PC-3 (cell line): ENCODE measurements around the gene FUNDC1. TPM values are rescaled to one million over a fixed set of nuclear protein-coding genes. Genes with fewer than 3 reads are reported as not detected.

Source experiments
- ATAC-seq: fragments of 200-7000 bp; cut with Tn5 transposase; 2 replicates; pipeline ENCODE4 v1.9.1; 2020; ENCODE audit warnings: mild to moderate bottlenecking, moderate library complexity
- BruUV-seq: library from RNA; stranded (reverse); fragments of 400-500 nt; replicated peaks from 2 replicates; lab custom pipeline; 2021; lab: Mats Ljungman, UMichigan
- CTCF ChIA-PET: fragments of 300-600 bp; sonication (Branson Sonifier 250); formaldehyde crosslinking; loops from one replicate; lab custom pipeline; 2022; ENCODE audit warnings: antibody characterized with exemption; lab: Charles Lee
- POLR2A ChIA-PET: fragments of 300-600 bp; sonication (Branson Sonifier 250); formaldehyde crosslinking; loops from one replicate; lab custom pipeline; 2022; ENCODE audit warnings: antibody characterized with exemption; ENCODE audit not compliant: unreplicated experiment; lab: Charles Lee
- DNase-seq: peaks from one replicate; pipeline ENCODE4 v3.0.0-alpha.2; 2015
- H2AFZ ChIP-seq: fragments of 300-600 bp; sonication (generic); 2 replicates; pipeline ENCODE4 v1.6.0; 2016; ENCODE audit warnings: antibody characterized with exemption, low read length
- H3F3A ChIP-seq: fragments of 300-600 bp; sonication (generic); one replicate; pipeline ENCODE4 v1.6.0; 2017; ENCODE audit warnings: antibody characterized with exemption, low read length, control low read depth, mild to moderate bottlenecking; ENCODE audit not compliant: unreplicated experiment
- H3K27ac ChIP-seq: fragments of 300-600 bp; sonication (generic); 2 replicates; pipeline ENCODE4 v1.5.1; 2016; ENCODE audit warnings: mild to moderate bottlenecking, low read length
- H3K27me3 ChIP-seq: fragments of 300-600 bp; sonication (generic); 2 replicates; pipeline ENCODE4 v1.6.1; 2016; ENCODE audit warnings: low read length, mixed read lengths
- H3K36me3 ChIP-seq: fragments of 300-600 bp; sonication (generic); 2 replicates; pipeline ENCODE4 v1.6.1; 2016; ENCODE audit warnings: low read depth, mixed run types, low read length, mixed read lengths
- H3K4me1 ChIP-seq: fragments of 300-600 bp; sonication (generic); 2 replicates; pipeline ENCODE4 v1.5.1; 2016; ENCODE audit warnings: low read length; ENCODE audit not compliant: insufficient read depth
- H3K4me2 ChIP-seq: fragments of 300-600 bp; sonication (generic); 2 replicates; pipeline ENCODE4 v1.6.0; 2016; ENCODE audit warnings: low read length
- H3K4me3 ChIP-seq: fragments of 300-600 bp; sonication (generic); 2 replicates; pipeline ENCODE4 v1.5.1; 2016; ENCODE audit warnings: mild to moderate bottlenecking, low read length, mixed read lengths
- H3K79me2 ChIP-seq: fragments of 300-600 bp; sonication (generic); 2 replicates; pipeline ENCODE4 v1.6.1; 2017; ENCODE audit warnings: low read length, mixed read lengths
- H3K9ac ChIP-seq: fragments of 300-600 bp; sonication (generic); 2 replicates; pipeline ENCODE4 v1.6.0; 2016; ENCODE audit warnings: mild to moderate bottlenecking, low read length
- H3K9me2 ChIP-seq: fragments of 300-600 bp; sonication (generic); replicated peaks from 2 replicates; pipeline ENCODE4 v1.6.1; 2016; ENCODE audit warnings: mixed run types, low read length, mixed read lengths
- H3K9me3 ChIP-seq: fragments of 300-600 bp; sonication (generic); 2 replicates; pipeline ENCODE4 v1.6.1; 2016; ENCODE audit warnings: low read length, mixed read lengths
- H4K20me1 ChIP-seq: fragments of 300-600 bp; sonication (generic); 2 replicates; pipeline ENCODE4 v1.6.1; 2016; ENCODE audit warnings: low read length, mixed read lengths
- EZH2 ChIP-seq: fragments of 300-600 bp; sonication (generic); IDR thresholded peaks from one replicate; pipeline ENCODE4 v1.6.1; 2017; ENCODE audit warnings: antibody characterized with exemption, mild to moderate bottlenecking, low read length; ENCODE audit not compliant: unreplicated experiment
- EZH2phosphoT487 ChIP-seq: fragments of 300-600 bp; sonication (generic); IDR thresholded peaks from 2 replicates; pipeline ENCODE4 v1.6.1; 2018; ENCODE audit warnings: mild to moderate bottlenecking, antibody characterized with exemption, low read length, borderline replicate concordance
- intact Hi-C: fragments of 100-400 bp; cut with micrococcal nuclease; formaldehyde crosslinking; loops from 2 replicates; pipeline ENCODE4 v1.9.0; 2023
- total RNA-seq: library from RNA; depleted of rRNA; stranded (reverse); fragments of >200 nt; gene quantifications from 2 replicates; pipeline ENCODE4 v1.2.3, GENCODE V29; 2014
- TF ChIP-seq, protein P1 (sequence below): fragments of 300-600 bp; sonication (generic); conservative IDR thresholded peaks from 2 replicates; pipeline ENCODE4 v1.5.1; 2017; ENCODE audit warnings: antibody characterized with exemption, low read depth, mild to moderate bottlenecking, low read length

The FUNDC1 gene
- total RNA-seq, 1 experiment from 2014 or later = 28.0 TPM

DNA sequence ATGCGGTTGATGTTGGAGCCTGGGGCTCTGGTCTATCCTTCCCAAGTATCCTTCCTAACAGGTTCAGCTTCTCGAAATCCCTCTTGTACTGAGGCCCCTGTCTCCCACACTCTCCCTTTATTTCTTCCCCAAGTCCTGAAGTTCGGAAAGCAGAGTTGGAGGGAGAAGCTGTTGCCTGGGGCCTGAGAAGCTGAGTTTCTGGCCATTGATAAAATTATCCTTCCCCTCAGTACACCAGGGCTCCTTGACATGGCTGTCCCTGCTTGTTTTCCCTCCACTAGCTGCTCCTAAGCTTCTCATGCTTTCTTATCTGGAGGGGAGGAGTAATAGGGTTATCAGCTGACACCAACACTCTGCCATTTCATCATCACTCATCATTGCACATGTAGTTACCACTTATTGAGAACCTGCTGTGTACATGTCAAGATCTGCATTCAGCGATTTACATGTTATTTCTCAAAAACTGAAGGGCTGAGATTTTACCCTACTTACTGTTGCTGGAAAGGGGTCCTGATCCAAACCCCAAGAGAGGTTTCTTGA, 58.0 kb downstream of the FUNDC1 start:
- intact Hi-C loops = no loop called here
- CTCF ChIA-PET = no interaction called here
- Histone ChIP-seq H3K4me1 (peaks cover 10% of the 10 kb centered on the region), H3K27me3 (no peaks in the 10 kb centered on the region), H2AFZ (peak overlapping the region; percentile 76; the same call in 1 of the 2 replicates), H3K36me3 (no peaks in the 10 kb centered on the region), H3F3A (no peaks in the 10 kb centered on the region), H3K9me2 (no peaks in the 10 kb centered on the region), H3K9ac (no peak overlapping the region), H3K79me2 (no peaks in the 10 kb centered on the region), H3K9me3 (no peaks in the 10 kb centered on the region), H3K27ac (no peak overlapping the region; the same call in 1 of the 2 replicates), H3K4me3 (no peak overlapping the region), H4K20me1 (no peaks in the 10 kb centered on the region), H3K4me2 (no peak overlapping the region)
- no peak for ATAC-seq
- POLR2A ChIA-PET = no interaction called here
- DNase-seq = no peak
- BruUV-seq = no TSS peak
- TF ChIP-seq EZH2 (no peak), EZH2phosphoT487 (no peak)
- TF ChIP-seq, protein P1, sequence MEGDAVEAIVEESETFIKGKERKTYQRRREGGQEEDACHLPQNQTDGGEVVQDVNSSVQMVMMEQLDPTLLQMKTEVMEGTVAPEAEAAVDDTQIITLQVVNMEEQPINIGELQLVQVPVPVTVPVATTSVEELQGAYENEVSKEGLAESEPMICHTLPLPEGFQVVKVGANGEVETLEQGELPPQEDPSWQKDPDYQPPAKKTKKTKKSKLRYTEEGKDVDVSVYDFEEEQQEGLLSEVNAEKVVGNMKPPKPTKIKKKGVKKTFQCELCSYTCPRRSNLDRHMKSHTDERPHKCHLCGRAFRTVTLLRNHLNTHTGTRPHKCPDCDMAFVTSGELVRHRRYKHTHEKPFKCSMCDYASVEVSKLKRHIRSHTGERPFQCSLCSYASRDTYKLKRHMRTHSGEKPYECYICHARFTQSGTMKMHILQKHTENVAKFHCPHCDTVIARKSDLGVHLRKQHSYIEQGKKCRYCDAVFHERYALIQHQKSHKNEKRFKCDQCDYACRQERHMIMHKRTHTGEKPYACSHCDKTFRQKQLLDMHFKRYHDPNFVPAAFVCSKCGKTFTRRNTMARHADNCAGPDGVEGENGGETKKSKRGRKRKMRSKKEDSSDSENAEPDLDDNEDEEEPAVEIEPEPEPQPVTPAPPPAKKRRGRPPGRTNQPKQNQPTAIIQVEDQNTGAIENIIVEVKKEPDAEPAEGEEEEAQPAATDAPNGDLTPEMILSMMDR = no peak

DNA sequence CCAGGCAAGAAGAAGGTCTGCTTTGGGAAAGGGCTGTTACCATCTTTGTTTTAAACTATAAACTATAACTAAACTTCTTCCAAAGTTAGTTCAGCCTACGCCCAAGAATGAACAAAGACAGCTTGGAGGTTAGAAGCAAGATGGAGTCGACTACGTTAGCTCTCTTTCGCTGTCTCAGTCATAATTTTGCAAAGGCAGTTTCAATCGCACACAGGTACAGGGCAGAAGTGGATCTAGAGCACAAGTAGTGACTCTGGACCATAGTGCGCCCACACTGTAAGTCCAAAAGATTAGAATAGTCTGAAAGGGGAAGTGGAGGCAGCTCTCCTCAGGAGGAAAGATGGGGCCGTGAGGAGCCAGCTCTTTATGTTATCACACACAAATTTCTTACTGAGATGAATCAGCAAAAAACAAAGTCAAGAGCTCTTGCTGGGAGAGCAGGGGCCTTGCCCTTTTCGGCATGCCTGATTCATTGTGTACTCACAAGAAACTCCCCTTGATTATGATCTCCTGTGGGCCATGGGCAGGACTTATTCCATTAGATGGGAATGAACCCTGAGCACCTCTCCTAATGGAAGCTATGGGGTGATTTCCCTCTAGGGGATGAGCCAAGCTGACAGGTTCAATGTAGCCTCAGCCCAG, 58.6 kb downstream of the FUNDC1 start:
- no peaks in the 10 kb centered on the region for H3K9me2 ChIP-seq
- peak overlapping the region; percentile 76 for H2AFZ ChIP-seq
- no peaks in the 10 kb centered on the region for H4K20me1 ChIP-seq
- POLR2A ChIA-PET = no interaction called here
- H3F3A ChIP-seq = no peaks in the 10 kb centered on the region
- 0 out of 2 replicates have a peak overlapping the region, but pooled peaks have one; percentile 16 for H3K4me2 ChIP-seq
- no peaks in the 10 kb centered on the region for H3K27me3 ChIP-seq
- no TSS peak for BruUV-seq
- CTCF ChIA-PET = no interaction called here
- DNase-seq (peak; percentile 70), ATAC-seq (peak; percentile 49)
- H3K4me1 ChIP-seq = peaks cover 10% of the 10 kb centered on the region
- no peak overlapping the region for H3K4me3 ChIP-seq
- TF ChIP-seq, protein P1 = no peak
- no peak for TF ChIP-seq EZH2
- no peak for TF ChIP-seq EZH2phosphoT487
- H3K27ac ChIP-seq = peak overlapping the region; percentile 56
- intact Hi-C loops = no loop called here
- no peaks in the 10 kb centered on the region for H3K36me3 ChIP-seq
- H3K9me3 ChIP-seq = no peaks in the 10 kb centered on the region
- no peak overlapping the region; the same call in 1 of the 2 replicates for H3K9ac ChIP-seq
- H3K79me2 ChIP-seq = no peaks in the 10 kb centered on the region

GRCh38 chrX:44482575-44482974, 60.1 kb downstream of the FUNDC1 start:
- TF ChIP-seq, protein P1 = no peak
- no peak for TF ChIP-seq EZH2
- TF ChIP-seq EZH2phosphoT487 = no peak
- CTCF ChIA-PET = no interaction called here

More at GRCh38 chrX:44482575-44482974, 60.1 kb downstream of the FUNDC1 start:
- no peaks in the 10 kb centered on the region for H3K9me2 ChIP-seq
- no peak overlapping the region for H2AFZ ChIP-seq
- no peak overlapping the region for H3K4me3 ChIP-seq
- intact Hi-C loops = no loop called here
- H3K9me3 ChIP-seq = no peaks in the 10 kb centered on the region
- H3K36me3 ChIP-seq = no peaks in the 10 kb centered on the region
- ATAC-seq (no peak), DNase-seq (no peak)
- no TSS peak for BruUV-seq
- H4K20me1 ChIP-seq = no peaks in the 10 kb centered on the region
- H3K9ac ChIP-seq = no peak overlapping the region
- no peak overlapping the region for H3K27ac ChIP-seq
- peaks cover 10% of the 10 kb centered on the region for H3K4me1 ChIP-seq
- no peaks in the 10 kb centered on the region for H3F3A ChIP-seq
- H3K27me3 ChIP-seq = no peaks in the 10 kb centered on the region
- POLR2A ChIA-PET = no interaction called here
- H3K4me2 ChIP-seq = no peak overlapping the region
- no peaks in the 10 kb centered on the region for H3K79me2 ChIP-seq
